SK-N-SH (cell line): ENCODE measurements around the gene ABHD16B. TPM values are rescaled to one million over a fixed set of nuclear protein-coding genes. Genes with fewer than 3 reads are reported as not detected.

Experiments
- CTCF ChIA-PET: fragments of 300-600, 350-600 bp; formaldehyde crosslinking; extraction: SDS; loops from one replicate; lab custom pipeline; 2021; lab: Yijun Ruan, JAX
- POLR2A ChIA-PET: fragments of 350-600 bp; sonication (Branson Sonifier 250); formaldehyde crosslinking; extraction: SDS; loops from one replicate; lab custom pipeline; 2020; ENCODE audit warnings: antibody characterized with exemption, inconsistent platforms; lab: Yijun Ruan, JAX
- DNase-seq: peaks from one replicate; pipeline ENCODE4 v3.0.0; 2012
- H2AFZ ChIP-seq: fragments of 200-600 bp; sonication (generic); 2 replicates; pipeline ENCODE4 v1.8.1; 2016; ENCODE audit warnings: antibody characterized with exemption, mild to moderate bottlenecking, low read depth
- H3F3A ChIP-seq: fragments of 200-600 bp; sonication (generic); replicated peaks from 2 replicates; pipeline ENCODE3; 2016; ENCODE audit warnings: antibody characterized with exemption, mild to moderate bottlenecking; ENCODE audit not compliant: insufficient read depth
- H3K27ac ChIP-seq, 2 experiments: fragments of 200-500 bp in 1 of 2; fragments of 200-600 bp in 1 of 2; sonication (Bioruptor generic) in 1 of 2; sonication (generic), shearing (Covaris generic) in 1 of 2; 2 replicates each; pipeline versions ENCODE4 v1.5.1 to v1.6.1; 2014 to 2016; ENCODE audit warnings: low read depth in 2 of 2, inconsistent platforms in 1 of 2, low read length in 1 of 2, mild to moderate bottlenecking in 1 of 2, mixed read lengths in 1 of 2
- H3K27me3 ChIP-seq: fragments of 200-600 bp; sonication (generic), shearing (Covaris generic); 2 replicates; pipeline ENCODE4 v1.6.1; 2016; ENCODE audit warnings: mixed run types; ENCODE audit not compliant: insufficient read depth
- H3K36me3 ChIP-seq, 2 experiments: fragments of 200-500 bp in 1 of 2; fragments of 200-600 bp in 1 of 2; sonication (Bioruptor generic) in 1 of 2; sonication (generic) in 1 of 2; replicated peaks in 1 of 2; 2 replicates each; pipeline versions ENCODE3 to v1.5.1; 2014 to 2016; ENCODE audit warnings: low read length in 1 of 2, mild to moderate bottlenecking in 1 of 2; ENCODE audit not compliant: insufficient read depth in 2 of 2, control insufficient read depth in 1 of 2
- H3K4me1 ChIP-seq, 2 experiments: fragments of 200-500 bp in 1 of 2; fragments of 200-600 bp in 1 of 2; sonication (Bioruptor generic) in 1 of 2; sonication (generic), shearing (Covaris generic) in 1 of 2; 2 replicates each; pipeline versions ENCODE4 v1.5.1 to v1.6.1; 2014 to 2016; ENCODE audit warnings: low read depth in 1 of 2, low read length in 1 of 2, mixed run types in 1 of 2; ENCODE audit not compliant: insufficient read depth in 2 of 2, control insufficient read depth in 1 of 2
- H3K4me2 ChIP-seq: fragments of 200-600 bp; sonication (generic), shearing (Covaris generic); 2 replicates; pipeline ENCODE4 v1.6.1; 2017; ENCODE audit warnings: mixed run types
- H3K4me3 ChIP-seq, 2 experiments: fragments of 200-500 bp in 1 of 2; fragments of 200-600 bp in 1 of 2; sonication (Bioruptor generic) in 1 of 2; sonication (generic), shearing (Covaris generic) in 1 of 2; 2 replicates each; pipeline versions ENCODE4 v1.5.1 to v1.8.1; 2014 to 2016; ENCODE audit warnings: low read depth in 2 of 2, inconsistent platforms in 1 of 2, low read length in 1 of 2, mild to moderate bottlenecking in 1 of 2, mixed read lengths in 1 of 2, moderate library complexity in 1 of 2
- H3K79me2 ChIP-seq: fragments of 200-600 bp; sonication (generic); 2 replicates; pipeline ENCODE4 v1.8.1; 2017; ENCODE audit warnings: mild to moderate bottlenecking; ENCODE audit not compliant: insufficient read depth
- H3K9ac ChIP-seq: fragments of 200-600 bp; sonication (generic); 2 replicates; pipeline ENCODE4 v1.6.1; 2017; ENCODE audit warnings: mixed run types
- H3K9me2 ChIP-seq: fragments of 200-600 bp; sonication (generic); 2 replicates; pipeline ENCODE4 v1.6.1; 2017; ENCODE audit warnings: mixed run types
- H3K9me3 ChIP-seq: fragments of 200-600 bp; sonication (generic); 2 replicates; pipeline ENCODE4 v1.6.1; 2017; ENCODE audit warnings: mixed run types, mild to moderate bottlenecking, moderate library complexity
- H4K20me1 ChIP-seq: fragments of 200-600 bp; sonication (generic); 2 replicates; pipeline ENCODE4 v1.6.1; 2017; ENCODE audit warnings: mild to moderate bottlenecking, mixed run types; ENCODE audit not compliant: insufficient read depth
- EP300 ChIP-seq, 2 experiments: IDR thresholded peaks; 2 replicates each; pipeline versions ENCODE4 v1.4.0 to v1.6.1; 2012; ENCODE audit warnings: borderline replicate concordance in 1 of 2, low read depth in 1 of 2, low read length in 1 of 2
- EZH2phosphoT487 ChIP-seq: fragments of 200-600 bp; sonication (generic); IDR thresholded peaks from 2 replicates; pipeline ENCODE4 v1.6.1; 2017; ENCODE audit warnings: low read depth, mixed run types, mild to moderate bottlenecking, antibody characterized with exemption, moderate library complexity, borderline replicate concordance
- GABPA ChIP-seq: IDR thresholded peaks from 2 replicates; pipeline ENCODE4 v1.4.0; 2012; ENCODE audit warnings: low read depth, mild to moderate bottlenecking
- IRF3 ChIP-seq: fragments of 150-350 bp; IDR thresholded peaks from 2 replicates; pipeline ENCODE4 v1.6.1; 2016; ENCODE audit warnings: mild to moderate bottlenecking, low read depth, low read length
- NRF1 ChIP-seq: IDR thresholded peaks from 2 replicates; pipeline ENCODE4 v1.6.1; 2012; ENCODE audit warnings: low read depth, mild to moderate bottlenecking, low read length
- RCOR1 ChIP-seq: fragments of 150-350 bp; IDR thresholded peaks from 2 replicates; pipeline ENCODE4 v1.6.1; 2017; ENCODE audit warnings: antibody characterized with exemption, low read length
- SIN3A ChIP-seq: IDR thresholded peaks from 2 replicates; pipeline ENCODE4 v1.6.1; 2012; ENCODE audit warnings: low read depth, mild to moderate bottlenecking, low read length, moderate library complexity, borderline replicate concordance
- TAF1 ChIP-seq: IDR thresholded peaks from 2 replicates; pipeline ENCODE4 v1.6.1; 2012; ENCODE audit warnings: low read depth, mild to moderate bottlenecking, low read length, moderate library complexity, borderline replicate concordance
- TCF12 ChIP-seq: IDR thresholded peaks from 2 replicates; pipeline ENCODE4 v1.4.0; 2012
- USF2 ChIP-seq: fragments of 150-350 bp; IDR thresholded peaks from 2 replicates; pipeline ENCODE4 v1.6.1; 2017; ENCODE audit warnings: antibody characterized with exemption, low read length, low read depth, borderline replicate concordance
- WGBS: methylation state at CpG from one replicate; pipeline ENCODE4 v1.1.6; 2017; ENCODE audit warnings: low lambda C conversion rate; 5-methylcytosine and 5-hydroxymethylcytosine counted together
- polyA plus RNA-seq, 3 experiments: library from polyadenylated mRNA; depleted of rRNA; stranded (reverse); fragments of >200 nt; gene quantifications; 2 replicates each; pipeline ENCODE4 v1.2.3, GENCODE V29; 2012
- TF ChIP-seq, protein P1 (sequence below): IDR thresholded peaks from 2 replicates; pipeline ENCODE4 v1.4.0; 2012; ENCODE audit warnings: low read depth, borderline replicate concordance
- TF ChIP-seq, protein P2 (sequence below): IDR thresholded peaks from 2 replicates; pipeline ENCODE4 v1.6.1; 2012; ENCODE audit warnings: mild to moderate bottlenecking, low read depth, low read length, moderate library complexity

The ABHD16B gene
- polyA plus RNA-seq, 1 of the 3 experiments (the other 2 are of a cell fraction), result not detected

DNA sequence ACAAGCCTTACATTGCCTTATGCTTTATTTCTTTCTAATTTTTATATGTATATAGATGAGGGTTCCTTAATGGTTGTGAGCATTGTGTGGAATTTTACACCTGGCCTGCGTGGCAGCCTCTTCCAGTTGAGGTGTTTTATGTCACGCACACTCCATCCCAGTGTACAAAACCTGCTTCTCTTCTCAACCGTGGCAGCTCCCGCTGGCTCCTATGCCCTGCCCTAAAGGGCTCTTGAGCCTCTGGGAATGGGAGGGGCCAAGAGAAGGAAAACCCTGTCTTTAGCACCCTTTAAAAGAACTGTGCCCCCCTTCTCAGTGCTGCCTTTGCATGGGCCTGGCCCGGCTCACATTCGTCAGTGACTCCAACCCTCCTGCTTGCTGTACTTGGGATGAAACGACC, 29.3 kb downstream of the ABHD16B start:
- Histone ChIP-seq H3K79me2 (peaks cover 8% of the 10 kb centered on the region), H3K4me3 (no peak overlapping the region), H3F3A (peaks cover 25% of the 10 kb centered on the region), H3K27me3 (no peaks in the 10 kb centered on the region), H2AFZ (no peak overlapping the region), H3K4me2 (no peak overlapping the region), H3K36me3 (peaks cover 6 to 46% of the 10 kb centered on the region in 2 experiments), H3K27ac (no peak overlapping the region), H3K9me2 (no peaks in the 10 kb centered on the region), H3K9me3 (no peaks in the 10 kb centered on the region), H3K4me1 (peaks cover 0 to 7% of the 10 kb centered on the region in 2 experiments; a peak in 1 of 4 replicates)
- CTCF ChIA-PET, result interaction anchor here (1.3 to 1.7 kb wide), 2 partner anchors 26 to 116 kb away, joined by 3 to 5 read pairs; partner anchors contain the start of gene TPD52L2
- DNase-seq, result no peak
- POLR2A ChIA-PET, result no interaction called here
- TF ChIP-seq, protein P1, sequence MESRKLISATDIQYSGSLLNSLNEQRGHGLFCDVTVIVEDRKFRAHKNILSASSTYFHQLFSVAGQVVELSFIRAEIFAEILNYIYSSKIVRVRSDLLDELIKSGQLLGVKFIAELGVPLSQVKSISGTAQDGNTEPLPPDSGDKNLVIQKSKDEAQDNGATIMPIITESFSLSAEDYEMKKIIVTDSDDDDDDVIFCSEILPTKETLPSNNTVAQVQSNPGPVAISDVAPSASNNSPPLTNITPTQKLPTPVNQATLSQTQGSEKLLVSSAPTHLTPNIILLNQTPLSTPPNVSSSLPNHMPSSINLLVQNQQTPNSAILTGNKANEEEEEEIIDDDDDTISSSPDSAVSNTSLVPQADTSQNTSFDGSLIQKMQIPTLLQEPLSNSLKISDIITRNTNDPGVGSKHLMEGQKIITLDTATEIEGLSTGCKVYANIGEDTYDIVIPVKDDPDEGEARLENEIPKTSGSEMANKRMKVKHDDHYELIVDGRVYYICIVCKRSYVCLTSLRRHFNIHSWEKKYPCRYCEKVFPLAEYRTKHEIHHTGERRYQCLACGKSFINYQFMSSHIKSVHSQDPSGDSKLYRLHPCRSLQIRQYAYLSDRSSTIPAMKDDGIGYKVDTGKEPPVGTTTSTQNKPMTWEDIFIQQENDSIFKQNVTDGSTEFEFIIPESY, result no peak
- no peak for TF ChIP-seq TAF1
- no peak for TF ChIP-seq EZH2phosphoT487
- TF ChIP-seq USF2, result no peak
- TF ChIP-seq NRF1, result no peak
- no peak for TF ChIP-seq IRF3
- no peak for TF ChIP-seq SIN3A
- no peak for TF ChIP-seq RCOR1
- TF ChIP-seq, all 33 proteins: peak for 0
- Histone ChIP-seq H3K9ac (no peak overlapping the region), H4K20me1 (peaks cover 19% of the 10 kb centered on the region; the same call in 1 of the 2 replicates)
- WGBS, result 96% methylated on average over 7 of the region's 7 CpGs

GRCh38 chr20:63891061-63892002, 30.0 kb downstream of the ABHD16B start:
- WGBS, result 93% methylated on average over 19 of the region's 29 CpGs
- H3K4me3 ChIP-seq, result no peak overlapping the region
- H3K79me2 ChIP-seq, result peaks cover 10% of the 10 kb centered on the region
- H2AFZ ChIP-seq, result no peak overlapping the region
- H3K9me3 ChIP-seq, result no peaks in the 10 kb centered on the region
- H3K4me1 ChIP-seq, result peaks cover under 1 to 10% of the 10 kb centered on the region in 2 experiments; a peak in 2 of 4 replicates
- H3K4me2 ChIP-seq, result no peak overlapping the region
- DNase-seq, result no peak
- no peak overlapping the region for H3K27ac ChIP-seq
- no peak overlapping the region for H3K9ac ChIP-seq
- peaks cover 25% of the 10 kb centered on the region for H3F3A ChIP-seq
- H3K36me3 ChIP-seq, result peaks cover 6 to 42% of the 10 kb centered on the region in 2 experiments
- no peaks in the 10 kb centered on the region for H3K27me3 ChIP-seq
- peaks cover 21% of the 10 kb centered on the region for H4K20me1 ChIP-seq
- POLR2A ChIA-PET, result interaction anchor here (0.5 kb wide), 1 partner anchor 20 kb away, joined by 8 read pairs; no protein-coding TSS in a partner anchor
- no peaks in the 10 kb centered on the region for H3K9me2 ChIP-seq
- CTCF ChIA-PET, result interaction anchor here (1.3 to 1.7 kb wide), 2 partner anchors 27 to 116 kb away, joined by 3 to 5 read pairs; partner anchors contain the start of gene TPD52L2
- TF ChIP-seq USF2 (no peak), EP300 (IDR thresholded peaks at IDR 0.05; ENCODE audit: borderline replicate concordance in 1 of 2, low read depth in 1 of 2, low read length in 1 of 2) (no peak), NRF1 (no peak), TAF1 (no peak), TCF12 (no peak), GABPA (no peak), IRF3 (no peak)
- TF ChIP-seq, protein P2, sequence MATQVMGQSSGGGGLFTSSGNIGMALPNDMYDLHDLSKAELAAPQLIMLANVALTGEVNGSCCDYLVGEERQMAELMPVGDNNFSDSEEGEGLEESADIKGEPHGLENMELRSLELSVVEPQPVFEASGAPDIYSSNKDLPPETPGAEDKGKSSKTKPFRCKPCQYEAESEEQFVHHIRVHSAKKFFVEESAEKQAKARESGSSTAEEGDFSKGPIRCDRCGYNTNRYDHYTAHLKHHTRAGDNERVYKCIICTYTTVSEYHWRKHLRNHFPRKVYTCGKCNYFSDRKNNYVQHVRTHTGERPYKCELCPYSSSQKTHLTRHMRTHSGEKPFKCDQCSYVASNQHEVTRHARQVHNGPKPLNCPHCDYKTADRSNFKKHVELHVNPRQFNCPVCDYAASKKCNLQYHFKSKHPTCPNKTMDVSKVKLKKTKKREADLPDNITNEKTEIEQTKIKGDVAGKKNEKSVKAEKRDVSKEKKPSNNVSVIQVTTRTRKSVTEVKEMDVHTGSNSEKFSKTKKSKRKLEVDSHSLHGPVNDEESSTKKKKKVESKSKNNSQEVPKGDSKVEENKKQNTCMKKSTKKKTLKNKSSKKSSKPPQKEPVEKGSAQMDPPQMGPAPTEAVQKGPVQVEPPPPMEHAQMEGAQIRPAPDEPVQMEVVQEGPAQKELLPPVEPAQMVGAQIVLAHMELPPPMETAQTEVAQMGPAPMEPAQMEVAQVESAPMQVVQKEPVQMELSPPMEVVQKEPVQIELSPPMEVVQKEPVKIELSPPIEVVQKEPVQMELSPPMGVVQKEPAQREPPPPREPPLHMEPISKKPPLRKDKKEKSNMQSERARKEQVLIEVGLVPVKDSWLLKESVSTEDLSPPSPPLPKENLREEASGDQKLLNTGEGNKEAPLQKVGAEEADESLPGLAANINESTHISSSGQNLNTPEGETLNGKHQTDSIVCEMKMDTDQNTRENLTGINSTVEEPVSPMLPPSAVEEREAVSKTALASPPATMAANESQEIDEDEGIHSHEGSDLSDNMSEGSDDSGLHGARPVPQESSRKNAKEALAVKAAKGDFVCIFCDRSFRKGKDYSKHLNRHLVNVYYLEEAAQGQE, result no peak
